HG02852 (cell line): Measurements from ENCODE around the gene SPATS1.
"Not testable (repeated sequence)": the region's sequence is repeated elsewhere in the genome, so short reads cannot be mapped to it uniquely, and the experiment has no call there.

ENCODE experiments used
- ATAC-seq: cut with Tn5 transposase; IDR thresholded peaks from one replicate; pipeline ENCODE4 v1.9.1; 2021; ENCODE audit warnings: mild to moderate bottlenecking, moderate library complexity; ENCODE audit not compliant: unreplicated experiment

Gene SPATS1

GRCh38 chr6:44310241-44310640 is 32.2 kb upstream of the SPATS1 start:
- ATAC-seq: no peak

GRCh38 chr6:44311304-44311703 is 31.1 kb upstream of the SPATS1 start:
- no peak for ATAC-seq

GRCh38 chr6:44311767-44312166 is 30.7 kb upstream of the SPATS1 start:
- no peak for ATAC-seq

- ATAC-seq: peak; percentile 91
Measured at GRCh38 chr6:44312901-44313788, 29.3 kb upstream of the SPATS1 start, which contains the start of gene AARS2. TSS of gene AARS2 (minus strand) at chr6:44313347. CDS start at chr6:44313323, 24 bp downstream.

- not testable (repeated sequence) for ATAC-seq
Measured at GRCh38 chr6:44314657-44315056, 27.8 kb upstream of the SPATS1 start.

- no peak for ATAC-seq
Measured at GRCh38 chr6:44315516-44315915, 26.9 kb upstream of the SPATS1 start.

- ATAC-seq: no peak
Measured at GRCh38 chr6:44315951-44316350, 26.5 kb upstream of the SPATS1 start.

GRCh38 chr6:44316481-44316880 is 26.0 kb upstream of the SPATS1 start:
- ATAC-seq: no peak

- ATAC-seq: not testable (repeated sequence)
Measured at GRCh38 chr6:44317136-44317631, 25.3 kb upstream of the SPATS1 start.

- ATAC-seq: no peak
Measured at GRCh38 chr6:44321210-44321609, 21.2 kb upstream of the SPATS1 start.

GRCh38 chr6:44327096-44327495 is 15.4 kb upstream of the SPATS1 start:
- no peak for ATAC-seq

GRCh38 chr6:44327760-44328159 is 14.7 kb upstream of the SPATS1 start:
- no peak for ATAC-seq

GRCh38 chr6:44328203-44328602 is 14.2 kb upstream of the SPATS1 start:
- not testable (repeated sequence) for ATAC-seq

- no peak for ATAC-seq
Measured at GRCh38 chr6:44329858-44330257, 12.6 kb upstream of the SPATS1 start.

- no peak for ATAC-seq
Measured at GRCh38 chr6:44332585-44332984, 9.9 kb upstream of the SPATS1 start.

GRCh38 chr6:44333273-44333919 is 9.1 kb upstream of the SPATS1 start:
- no peak for ATAC-seq

GRCh38 chr6:44333942-44334341 is 8.5 kb upstream of the SPATS1 start:
- no peak for ATAC-seq

- no peak for ATAC-seq
Measured at GRCh38 chr6:44335631-44336030, 6.8 kb upstream of the SPATS1 start.

- no peak for ATAC-seq
Measured at GRCh38 chr6:44338228-44339122, 4.0 kb upstream of the SPATS1 start.

GRCh38 chr6:44339301-44339700 is 3.1 kb upstream of the SPATS1 start:
- ATAC-seq: no peak
